GM19324 (cell line): ENCODE measurements around the gene JMJD8.

Experiments used
- ATAC-seq: cut with Tn5 transposase; IDR thresholded peaks from one replicate; pipeline ENCODE4 v1.9.1; 2021; ENCODE audit warnings: mild to moderate bottlenecking, moderate library complexity; ENCODE audit not compliant: unreplicated experiment, low FRiP score

Gene JMJD8

DNA sequence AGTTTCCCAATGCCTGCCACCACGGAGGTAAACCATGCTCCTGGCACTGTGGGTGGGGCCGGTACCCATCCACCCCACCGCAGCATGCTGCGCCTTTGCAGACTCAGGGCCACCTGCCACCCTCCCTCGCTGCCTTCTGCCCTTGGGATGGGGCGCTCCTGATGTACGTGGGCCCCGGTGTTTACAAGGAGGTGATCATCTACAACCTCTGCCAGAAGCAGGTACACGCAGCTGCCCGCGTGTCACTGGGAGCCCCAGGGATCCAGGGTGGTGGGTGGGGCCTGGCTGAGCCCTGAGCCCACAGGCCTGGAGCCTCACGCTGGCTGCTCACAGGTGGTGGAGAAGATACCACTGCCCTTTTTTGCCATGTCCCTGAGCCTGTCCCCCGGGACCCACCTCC lies 17.6 kb downstream of the JMJD8 start:
- ATAC-seq = no peak

GRCh38 chr16:662597-662996 lies 21.5 kb downstream of the JMJD8 start:
- ATAC-seq = no peak

GRCh38 chr16:662095-662494 lies 22.0 kb downstream of the JMJD8 start:
- ATAC-seq = no peak

GRCh38 chr16:661184-661821 lies 22.8 kb downstream of the JMJD8 start:
- ATAC-seq = no peak

DNA sequence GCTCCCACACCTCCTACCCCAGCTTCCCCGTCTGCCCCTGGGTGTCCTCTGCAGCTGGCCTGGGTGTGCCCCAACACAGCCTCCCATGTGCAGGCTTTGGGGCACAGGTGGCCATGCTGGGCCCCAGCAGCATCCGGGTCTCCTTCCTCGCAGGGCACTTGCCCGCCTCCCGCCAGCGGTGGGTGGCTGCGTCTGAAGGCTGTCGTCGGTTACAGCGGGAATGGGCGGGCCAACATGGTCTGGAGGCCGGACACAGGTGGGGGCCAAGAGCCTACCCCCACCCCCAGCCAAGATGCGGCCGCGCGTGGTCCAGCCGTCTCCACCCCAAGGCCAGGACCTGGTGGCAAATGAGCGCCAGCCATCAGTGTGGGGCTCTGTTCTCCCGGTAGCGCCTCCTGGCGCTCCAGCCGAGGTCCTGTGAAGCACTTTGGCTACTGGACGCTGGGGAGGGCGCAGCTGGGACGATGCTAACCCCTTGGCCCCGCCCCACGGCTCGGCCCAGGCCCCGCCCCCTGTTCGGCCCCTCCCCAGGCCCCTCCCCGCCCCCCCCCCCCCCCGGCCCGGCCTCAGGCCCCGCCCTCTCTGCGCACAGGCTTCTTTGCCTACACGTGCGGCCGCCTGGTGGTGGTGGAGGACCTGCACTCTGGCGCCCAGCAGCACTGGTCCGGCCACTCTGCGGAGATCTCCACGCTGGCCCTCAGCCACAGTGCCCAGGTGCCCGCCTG lies 23.5 kb downstream of the JMJD8 start:
- no peak for ATAC-seq

DNA sequence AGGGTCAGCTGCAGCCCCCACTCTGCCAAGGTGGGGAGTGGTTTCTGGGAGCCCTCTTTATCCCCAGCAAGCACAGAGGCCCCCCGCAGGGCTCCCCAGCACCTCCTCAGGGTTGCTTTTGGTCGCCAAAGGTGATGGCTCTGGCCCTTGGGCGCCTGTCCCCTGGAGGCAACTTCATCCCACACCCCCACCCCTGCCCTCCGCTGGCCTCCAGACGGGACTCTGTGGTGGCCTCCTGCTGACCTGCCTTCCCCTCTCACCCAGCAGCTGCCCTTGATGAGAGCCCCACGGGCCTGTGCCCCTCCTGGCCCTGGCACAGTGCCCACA lies 24.0 kb downstream of the JMJD8 start:
- ATAC-seq = no peak

DNA sequence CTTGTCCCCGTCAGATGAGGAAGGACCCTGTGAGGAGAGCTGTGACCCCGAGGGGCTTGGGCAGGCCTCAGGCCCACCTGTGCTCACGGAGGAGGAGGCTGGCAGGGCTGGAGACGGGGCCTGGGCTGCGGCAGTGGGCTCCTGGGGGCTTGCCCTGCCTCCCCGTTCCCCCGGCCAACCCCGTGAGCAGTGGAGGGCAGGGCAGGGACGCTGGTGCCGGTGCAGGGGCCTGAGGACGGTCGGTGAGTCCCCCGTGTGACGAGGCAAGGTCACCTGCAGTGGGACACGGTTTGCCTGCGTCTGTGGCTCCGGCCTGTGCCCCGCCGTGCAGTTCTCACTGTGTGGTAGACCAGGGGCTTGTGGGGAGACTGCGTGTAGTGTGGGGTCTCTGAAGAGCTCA lies 24.5 kb downstream of the JMJD8 start:
- no peak for ATAC-seq

DNA sequence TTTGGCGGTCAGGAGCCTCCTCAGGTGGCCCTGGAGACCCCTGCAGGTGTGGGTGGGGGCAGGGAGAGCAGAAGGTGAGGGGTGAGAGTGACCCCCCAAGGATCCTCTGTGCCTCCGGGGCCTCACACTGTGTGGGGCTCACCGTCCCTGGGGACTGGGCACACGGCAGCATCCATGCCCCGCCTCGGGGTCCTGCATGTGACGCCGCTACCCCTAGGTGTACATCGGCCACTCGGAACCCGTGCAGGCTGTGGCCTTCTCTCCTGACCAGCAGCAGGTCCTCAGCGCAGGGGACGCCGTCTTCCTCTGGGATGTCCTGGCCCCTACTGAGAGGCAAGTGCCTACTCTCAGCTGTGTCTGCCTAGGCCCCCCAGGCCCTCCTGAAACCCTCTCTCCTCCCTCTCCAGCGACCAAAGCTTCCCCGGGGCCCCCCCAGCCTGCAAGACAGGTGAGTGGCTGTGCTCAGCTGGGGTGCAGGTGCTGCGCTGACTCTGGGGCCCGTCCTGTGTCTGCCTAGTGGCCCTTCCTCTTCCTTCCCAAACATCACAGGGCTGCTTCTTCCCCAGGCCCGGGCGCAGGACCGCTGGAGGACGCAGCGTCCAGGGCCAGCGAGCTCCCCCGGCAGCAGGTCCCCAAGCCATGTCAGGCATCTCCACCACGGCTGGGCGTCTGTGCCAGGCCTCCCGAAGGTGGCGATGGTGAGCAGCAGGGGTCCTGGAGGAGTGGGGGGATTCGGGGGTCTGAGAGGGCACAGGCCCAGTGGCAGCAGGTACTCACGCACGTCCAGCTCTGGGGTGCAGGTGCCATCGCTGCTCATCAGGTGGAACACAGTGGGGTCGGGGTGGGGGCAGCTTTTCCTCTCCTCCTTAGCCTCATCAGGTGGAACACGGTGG lies 25.2 kb downstream of the JMJD8 start:
- no peak for ATAC-seq

DNA sequence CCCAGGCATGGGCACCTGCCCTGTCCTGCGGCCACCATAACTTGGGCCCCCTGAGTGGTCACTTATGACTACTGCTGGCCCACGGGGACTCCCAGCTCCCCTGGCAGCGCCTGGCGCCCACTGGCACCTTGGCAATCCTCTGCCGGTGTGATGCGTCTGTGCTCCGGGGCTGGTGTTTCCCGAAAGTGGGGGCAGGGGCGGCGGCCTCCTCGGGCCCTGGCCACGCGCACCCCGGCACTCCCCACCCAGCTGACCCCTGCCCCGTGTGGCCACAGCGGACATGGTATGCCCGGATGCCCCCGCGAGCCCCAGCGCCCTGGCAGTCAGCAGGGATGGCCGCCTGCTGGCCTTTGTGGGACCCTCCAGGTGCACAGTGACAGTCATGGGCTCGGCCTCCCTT lies 26.6 kb downstream of the JMJD8 start:
- no peak for ATAC-seq

GRCh38 chr16:654034-654433 lies 30.1 kb downstream of the JMJD8 start:
- ATAC-seq = no peak

DNA sequence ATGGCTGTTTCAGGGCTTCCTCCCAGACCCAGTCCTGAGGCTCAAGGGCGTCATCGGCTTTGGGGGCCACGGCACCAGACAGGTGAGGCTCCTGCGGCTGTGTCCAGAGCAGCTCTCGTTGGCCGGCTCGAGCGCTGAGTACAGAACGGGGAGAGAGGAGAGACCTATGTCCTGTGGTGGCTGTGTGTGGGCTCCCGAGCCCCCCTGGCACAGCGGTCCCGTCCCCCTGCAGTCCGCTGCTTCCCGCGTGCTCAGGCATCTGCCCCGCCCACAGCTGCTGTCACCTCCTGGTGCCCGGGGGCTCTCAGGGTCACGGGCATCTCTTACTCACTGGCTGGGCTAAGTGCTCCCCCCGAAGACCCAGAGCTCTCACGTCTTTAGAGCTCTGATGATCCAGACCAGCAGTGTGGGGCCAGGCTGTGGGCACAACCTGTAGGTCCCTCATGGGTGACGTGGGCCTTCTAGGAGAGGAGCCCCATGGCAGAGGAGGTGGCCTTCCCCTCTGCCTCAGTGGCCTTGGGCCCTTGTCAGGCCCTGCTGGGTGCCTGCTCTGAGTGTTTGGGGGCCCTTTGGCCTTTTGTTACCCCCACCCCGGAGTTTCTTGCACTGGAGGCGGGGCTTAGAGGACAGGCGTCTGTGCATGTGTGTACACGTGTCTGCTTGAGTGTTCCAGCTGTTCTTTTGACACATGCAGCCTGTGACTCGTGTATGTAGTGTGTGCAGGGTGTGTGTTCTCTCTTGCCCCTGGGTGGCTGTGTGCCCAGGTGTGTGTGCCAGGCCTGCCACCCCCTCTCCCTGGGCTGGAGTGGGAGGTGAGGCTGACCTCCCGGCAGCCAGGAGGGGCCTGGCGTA lies 31.5 kb downstream of the JMJD8 start:
- no peak for ATAC-seq

GRCh38 chr16:651844-652243 lies 32.3 kb downstream of the JMJD8 start:
- ATAC-seq = no peak

DNA sequence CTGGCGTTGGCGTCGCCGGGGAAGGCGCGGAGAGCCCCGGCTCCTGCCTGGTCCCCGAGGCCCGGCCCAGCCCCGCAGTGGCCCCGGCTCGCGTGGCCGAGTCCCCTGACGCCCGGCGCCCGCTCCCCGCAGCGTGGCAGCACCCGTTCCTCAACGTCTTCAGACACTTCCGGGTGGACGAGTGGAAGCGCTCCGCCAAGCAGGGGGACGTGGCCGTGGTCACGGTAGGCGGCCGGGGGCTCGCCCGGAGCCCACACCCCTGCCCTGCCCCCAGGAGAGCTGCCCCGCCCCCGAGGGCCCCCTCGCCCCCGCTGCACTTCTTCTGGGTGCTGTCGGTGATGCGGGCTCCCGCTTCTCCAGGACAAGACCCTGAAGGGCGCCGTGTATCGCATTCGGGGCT lies 34.5 kb downstream of the JMJD8 start:
- peak; percentile 1 for ATAC-seq

GRCh38 chr16:648781-649589 lies 35.1 kb downstream of the JMJD8 start, which contains the start of gene WDR90:
Gene WDR90 (plus strand): TSS chr16:649365. CDS start chr16:649417, 52 bp downstream.
- peak; percentile 78 for ATAC-seq

- ATAC-seq = no peak
Measured at GRCh38 chr16:648071-648780, 35.9 kb downstream of the JMJD8 start.

GRCh38 chr16:647173-647902 lies 36.8 kb downstream of the JMJD8 start:
- ATAC-seq = no peak

DNA sequence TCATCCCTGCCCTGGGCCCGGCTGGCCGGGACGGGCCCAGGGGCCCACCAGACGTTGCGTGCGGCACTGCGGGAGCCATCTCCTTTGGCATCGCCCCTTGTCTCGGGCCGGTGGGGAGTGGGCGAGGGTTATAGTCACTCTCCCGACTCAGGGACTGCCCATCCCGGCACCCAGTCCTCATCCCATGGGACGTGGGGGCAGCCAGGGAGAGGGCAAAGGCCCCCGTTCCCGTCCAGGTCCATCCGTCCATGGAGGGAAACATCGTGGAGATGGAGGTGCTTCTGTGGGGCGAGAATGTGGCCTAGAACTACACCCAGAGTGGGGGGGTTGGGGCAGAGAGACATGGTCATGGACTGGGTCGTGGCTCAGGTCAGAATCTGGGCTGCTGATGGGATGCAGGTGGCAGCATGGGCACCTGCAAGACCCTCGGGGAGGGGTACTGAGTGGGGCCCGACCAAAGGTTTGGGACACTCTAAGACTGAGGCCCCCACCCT lies 37.4 kb downstream of the JMJD8 start:
- no peak for ATAC-seq
